Glomerular visceral epithelial cell (primary cell): ENCODE data around the gene LAGE3.

Source experiments
- DNase-seq: peaks from one replicate; pipeline ENCODE4 v3.0.0-alpha.2; 2016; ENCODE audit errors: extremely low spot score

LAGE3 gene

GRCh38 chrX:154477891-154478477 is 1.1 kb downstream of the LAGE3 start:
- DNase-seq = no peak

- DNase-seq = peak; percentile 21
Observed at GRCh38 chrX:154476821-154477220, 2.3 kb downstream of the LAGE3 start.

GRCh38 chrX:154473683-154474082 is 5.4 kb downstream of the LAGE3 start:
- DNase-seq = no peak

GRCh38 chrX:154472685-154473632 is 6.1 kb downstream of the LAGE3 start:
- DNase-seq = no peak

GRCh38 chrX:154471839-154472684 is 7.0 kb downstream of the LAGE3 start:
- no peak for DNase-seq

GRCh38 chrX:154470914-154471568 is 8.0 kb downstream of the LAGE3 start:
- no peak for DNase-seq

- DNase-seq = no peak
Observed at GRCh38 chrX:154470434-154470833, 8.6 kb downstream of the LAGE3 start.

- DNase-seq = no peak
Observed at GRCh38 chrX:154469880-154470279, 9.2 kb downstream of the LAGE3 start.

GRCh38 chrX:154469114-154469513 is 10.0 kb downstream of the LAGE3 start:
- no peak for DNase-seq

GRCh38 chrX:154468217-154468616 is 10.9 kb downstream of the LAGE3 start:
- no peak for DNase-seq

- no peak for DNase-seq
Observed at GRCh38 chrX:154467556-154467955, 11.5 kb downstream of the LAGE3 start.

GRCh38 chrX:154466907-154467306 is 12.2 kb downstream of the LAGE3 start:
- DNase-seq = no peak

- no peak for DNase-seq
Observed at GRCh38 chrX:154466036-154466435, 13.0 kb downstream of the LAGE3 start.

- no peak for DNase-seq
Observed at GRCh38 chrX:154465601-154466000, 13.5 kb downstream of the LAGE3 start.

- no peak for DNase-seq
Observed at GRCh38 chrX:154464806-154465365, 14.2 kb downstream of the LAGE3 start.

GRCh38 chrX:154463611-154464220 is 15.4 kb downstream of the LAGE3 start:
- DNase-seq = no peak

GRCh38 chrX:154462396-154462795 is 16.7 kb downstream of the LAGE3 start:
- DNase-seq = no peak

- no peak for DNase-seq
Observed at GRCh38 chrX:154460326-154460725, 18.8 kb downstream of the LAGE3 start.

GRCh38 chrX:154459832-154460231 is 19.2 kb downstream of the LAGE3 start:
- DNase-seq = no peak

GRCh38 chrX:154458954-154459778 is 19.9 kb downstream of the LAGE3 start:
- DNase-seq = peak; percentile 37
